ENCODE results near the gene RAB11FIP5.

DNA sequence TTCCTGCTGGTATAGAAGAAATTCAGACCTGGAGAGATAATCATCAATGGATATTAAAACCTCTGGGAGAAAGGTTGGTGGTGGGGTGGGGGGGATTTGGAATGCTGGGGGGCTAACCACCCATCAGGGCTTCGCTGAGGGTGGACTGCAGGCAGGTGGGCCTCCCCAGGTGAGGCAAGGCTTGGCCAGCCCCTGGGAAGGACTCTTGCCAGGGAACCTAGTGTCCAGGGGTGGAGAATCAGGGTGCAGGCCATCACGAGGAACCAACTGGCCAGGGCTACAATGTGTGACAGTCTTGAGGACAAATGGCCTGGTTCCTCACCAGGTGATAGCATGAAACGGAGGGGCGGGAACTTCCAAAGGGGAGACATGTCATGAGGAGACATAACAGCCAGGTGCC, 11.8 kb downstream of the RAB11FIP5 start:
- TF ChIP-seq, protein P1, sequence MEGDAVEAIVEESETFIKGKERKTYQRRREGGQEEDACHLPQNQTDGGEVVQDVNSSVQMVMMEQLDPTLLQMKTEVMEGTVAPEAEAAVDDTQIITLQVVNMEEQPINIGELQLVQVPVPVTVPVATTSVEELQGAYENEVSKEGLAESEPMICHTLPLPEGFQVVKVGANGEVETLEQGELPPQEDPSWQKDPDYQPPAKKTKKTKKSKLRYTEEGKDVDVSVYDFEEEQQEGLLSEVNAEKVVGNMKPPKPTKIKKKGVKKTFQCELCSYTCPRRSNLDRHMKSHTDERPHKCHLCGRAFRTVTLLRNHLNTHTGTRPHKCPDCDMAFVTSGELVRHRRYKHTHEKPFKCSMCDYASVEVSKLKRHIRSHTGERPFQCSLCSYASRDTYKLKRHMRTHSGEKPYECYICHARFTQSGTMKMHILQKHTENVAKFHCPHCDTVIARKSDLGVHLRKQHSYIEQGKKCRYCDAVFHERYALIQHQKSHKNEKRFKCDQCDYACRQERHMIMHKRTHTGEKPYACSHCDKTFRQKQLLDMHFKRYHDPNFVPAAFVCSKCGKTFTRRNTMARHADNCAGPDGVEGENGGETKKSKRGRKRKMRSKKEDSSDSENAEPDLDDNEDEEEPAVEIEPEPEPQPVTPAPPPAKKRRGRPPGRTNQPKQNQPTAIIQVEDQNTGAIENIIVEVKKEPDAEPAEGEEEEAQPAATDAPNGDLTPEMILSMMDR (IDR thresholded peaks at IDR 0.05 in 4 of 5, conservative IDR thresholded peaks at IDR 0.05 in 1 of 5): no peak
- TF ChIP-seq POLR2A (IDR thresholded peaks at IDR 0.05): no peak
